HepG2 (cell line): ENCODE measurements around the gene BRAP. TPM values are rescaled to one million over a fixed set of nuclear protein-coding genes. Genes with fewer than 3 reads are reported as not detected.

Experiments
- ATAC-seq: fragments of 200-7000 bp; cut with Tn5 transposase; 3 replicates; pipeline ENCODE4 v1.9.1; 2020; ENCODE audit warnings: mild to moderate bottlenecking, moderate library complexity
- BruUV-seq: library from RNA; stranded (reverse); fragments of 400-500 nt; replicated peaks from 2 replicates; lab custom pipeline; 2021; lab: Mats Ljungman, UMichigan
- CTCF ChIA-PET: fragments of 300-600 bp; formaldehyde crosslinking; extraction: SDS; loops from one replicate; lab custom pipeline; 2021; ENCODE audit warnings: low total read pairs, inconsistent platforms, low intra/inter-chr PET ratio; lab: Yijun Ruan, JAX
- POLR2A ChIA-PET: fragments of 350-600 bp; sonication (Branson Sonifier 250); formaldehyde crosslinking; loops from one replicate; lab custom pipeline; 2020; ENCODE audit warnings: antibody characterized with exemption, inconsistent platforms; lab: Yijun Ruan, JAX
- DNase-seq: peaks from one replicate; pipeline ENCODE4 v3.0.0-alpha.2; 2015; ENCODE audit warnings: low spot score
- FAIRE-seq: peaks from 3 replicates; lab custom pipeline; 2011; peaks lifted over from hg19 to GRCh38; lab: Jason Lieb, UNC
- H2AFZ ChIP-seq: one replicate; pipeline ENCODE4 v1.6.1; 2011; ENCODE audit warnings: low read length, inconsistent platforms
- H3K27ac ChIP-seq: fragments of 300-600 bp; 3 replicates; pipeline ENCODE4 v1.8.0; 2011; ENCODE audit warnings: mixed run types, mild to moderate bottlenecking, mixed read lengths, low read length, inconsistent platforms; ENCODE audit not compliant: insufficient read depth; ENCODE audit errors: extremely low read length
- H3K27me3 ChIP-seq, 2 experiments: fragments of 200-600 bp in 1 of 2; 2 replicates in 1 of 2; 3 replicates in 1 of 2; pipeline versions ENCODE4 v1.6.0 to v1.8.0; 2011; ENCODE audit warnings: low read length in 2 of 2, mild to moderate bottlenecking in 2 of 2, moderate library complexity in 2 of 2, inconsistent platforms in 1 of 2; ENCODE audit not compliant: insufficient read depth in 2 of 2, control insufficient read depth in 1 of 2
- H3K36me3 ChIP-seq, 2 experiments: fragments of 200-600 bp in 1 of 2; replicated peaks in 1 of 2; 2 replicates in 1 of 2; 3 replicates in 1 of 2; pipeline versions ENCODE4 v1.5.1 to v1.8.0; 2011; ENCODE audit warnings: low read length in 2 of 2, inconsistent platforms in 1 of 2; ENCODE audit not compliant: insufficient read depth in 2 of 2, control insufficient read depth in 1 of 2
- H3K4me1 ChIP-seq: 2 replicates; pipeline ENCODE4 v1.5.1; 2012; ENCODE audit warnings: low read length, inconsistent platforms; ENCODE audit not compliant: insufficient read depth
- H3K4me2 ChIP-seq: 2 replicates; pipeline ENCODE4 v1.6.0; 2011; ENCODE audit warnings: low read depth, low read length, inconsistent platforms
- H3K4me3 ChIP-seq, 3 experiments: fragments of 200-600 bp in 1 of 3; sonication (generic), shearing (Covaris generic) in 1 of 3; replicated peaks in 1 of 3; 2 replicates each; pipeline ENCODE4 v1.5.1; 2011 to 2016; ENCODE audit warnings: low read length in 3 of 3, inconsistent platforms in 2 of 3, low read depth in 2 of 3, mild to moderate bottlenecking in 2 of 3, control low read depth in 1 of 3, mixed read lengths in 1 of 3; ENCODE audit not compliant: insufficient read depth in 1 of 3
- H3K79me2 ChIP-seq: one replicate; pipeline ENCODE4 v1.6.1; 2011; ENCODE audit warnings: low read length, inconsistent platforms; ENCODE audit not compliant: insufficient read depth
- H3K9ac ChIP-seq: 2 replicates; pipeline ENCODE4 v1.6.0; 2011; ENCODE audit warnings: mild to moderate bottlenecking, low read depth, low read length, inconsistent platforms; ENCODE audit not compliant: insufficient read depth
- H3K9me3 ChIP-seq: 2 replicates; pipeline ENCODE4 v1.5.1; 2012; ENCODE audit warnings: mild to moderate bottlenecking, low read length
- H4K20me1 ChIP-seq: 2 replicates; pipeline ENCODE4 v1.6.0; 2011; ENCODE audit warnings: inconsistent platforms, mild to moderate bottlenecking, low read length, moderate library complexity; ENCODE audit not compliant: insufficient read depth
- CTCF ChIP-seq: sonication (generic); formaldehyde crosslinking; IDR thresholded peaks from 2 replicates; pipeline ENCODE4 v1.5.0; 2020; ENCODE audit warnings: mild to moderate bottlenecking, missing genetic modification reagents, moderate library complexity
- RCOR2 ChIP-seq: IDR thresholded peaks from 2 replicates; pipeline ENCODE4 v1.6.1; 2016; ENCODE audit warnings: missing biosample characterization, missing genetic modification reagents
- SALL2 ChIP-seq: sonication (generic); formaldehyde crosslinking; IDR thresholded peaks from 2 replicates; pipeline ENCODE4 v1.8.1; 2023; ENCODE audit warnings: mild to moderate bottlenecking, missing genetic modification reagents, inconsistent platforms
- SMC3 ChIP-seq: IDR thresholded peaks from 2 replicates; pipeline ENCODE4 v1.6.1; 2011; ENCODE audit warnings: low read length, improper control_type of control experiment
- STAG1 ChIP-seq: sonication (generic); formaldehyde crosslinking; IDR thresholded peaks from 2 replicates; pipeline ENCODE4 v1.4.0; 2020; ENCODE audit warnings: missing genetic modification reagents
- ZNF234 ChIP-seq: sonication (generic); formaldehyde crosslinking; conservative IDR thresholded peaks from 2 replicates; pipeline ENCODE4 v1.5.1; 2020; ENCODE audit warnings: mild to moderate bottlenecking, missing genetic modification reagents
- ZNF3 ChIP-seq: IDR thresholded peaks from 2 replicates; pipeline ENCODE4 v1.7.0; 2017; ENCODE audit warnings: inconsistent platforms
- WGBS: methylation state at CpG from one replicate; pipeline ENCODE4 v1.1.6; 2017; ENCODE audit warnings: low lambda C conversion rate; 5-methylcytosine and 5-hydroxymethylcytosine counted together
- in situ Hi-C: cut with HindIII; loops from 2 replicates; pipeline ENCODE4 v1.10.0; 2017; ENCODE audit warnings: low pct_unique_long_range_greater_than_20kb; ENCODE audit not compliant: extremely low pct_ligation_motif_present
- intact Hi-C: fragments of 100-400 bp; cut with micrococcal nuclease; formaldehyde crosslinking; loops from one replicate; pipeline ENCODE4 v1.10.0; 2022; ENCODE audit not compliant: unreplicated experiment
- polyA plus RNA-seq, 8 experiments: library from polyadenylated mRNA; depleted of rRNA in 3 of 8; stranded (reverse) in 7 of 8; unstranded in 1 of 8; fragments of >200 nt; fragmentation: Illumina TruSeq in 4 of 8; extraction: Trizol in 4 of 8; gene quantifications; 2 replicates each; pipeline versions ENCODE4 v1.2.1 to v1.2.3, GENCODE V29; 2011 to 2016; ENCODE audit warnings: low read depth in 4 of 8, missing spikeins in 1 of 8, mixed read lengths in 1 of 8; ENCODE audit not compliant: insufficient read depth in 1 of 8
- total RNA-seq, 5 experiments: library from RNA; depleted of rRNA; stranded (reverse); fragments of >200 nt; fragmentation: Illumina TruSeq; extraction: Trizol; gene quantifications; 2 replicates each; pipeline ENCODE4 v1.2.3, GENCODE V29; 2016; ENCODE audit warnings: low read depth in 1 of 5

BRAP gene
- total and polyA plus RNA-seq, 2 of the 13 experiments (the other 11 are each of a cell fraction or from before 2014, with no cell fraction given), result 8.1 to 15.4 TPM

GRCh38 chr12:111673503-111673902 lies 12.3 kb downstream of the BRAP start:
- Histone ChIP-seq H3K4me1 (no peaks in the 10 kb centered on the region; the same call in 1 of the 2 replicates), H2AFZ (no peak overlapping the region), H3K27ac (no peak overlapping the region), H3K79me2 (no peaks in the 10 kb centered on the region), H3K4me2 (no peak overlapping the region), H3K36me3 (peaks cover 23 to 68% of the 10 kb centered on the region in 2 experiments), H3K9me3 (no peaks in the 10 kb centered on the region), H4K20me1 (no peaks in the 10 kb centered on the region), H3K4me3 (no peak overlapping the region), H3K27me3 (no peaks in the 10 kb centered on the region; a peak in 1 of 5 replicates), H3K9ac (no peak overlapping the region)
- ATAC-seq (peak; percentile 50; the same call in 2 of the 3 replicates), DNase-seq (peak; percentile 31), FAIRE-seq (peak; percentile 67)
- TF ChIP-seq RCOR2 (CRISPR knock-in tag) (no peak), STAG1 (peak; percentile 69), ZNF3 (CRISPR knock-in tag) (no peak), SMC3 (peak; percentile 23; the same call in 1 of the 2 replicates), CTCF (CRISPR knock-in tag) (peak; percentile 61), ZNF234 (no peak), SALL2 (CRISPR knock-in tag) (no peak)
- 73% methylated on average over 3 of the region's 3 CpGs for WGBS
- no TSS peak for BruUV-seq
- in situ Hi-C loops (loop anchor here (10.0 kb wide), 1 partner anchor 279 kb away; no protein-coding TSS in a partner anchor), intact Hi-C loops (loop anchor here (2.0 to 10.0 kb wide), 2 partner anchors 73 to 139 kb away; no protein-coding TSS in a partner anchor)
- ChIA-PET POLR2A (interaction anchor here (1.2 kb wide), 1 partner anchor 12 kb away, joined by 5 read pairs; the partner anchor contains the start of genes ACAD10 and BRAP), CTCF (no interaction called here)
